ENCODE data around the gene RET. TPM values are rescaled to one million over a fixed set of nuclear protein-coding genes. Genes with fewer than 3 reads are reported as not detected.

Gene RET
- total and polyA plus RNA-seq, 2 of the 8 experiments (the other 6 are each of a cell fraction or from before 2014, with no cell fraction given) = 6.7 to 8.4 TPM

DNA sequence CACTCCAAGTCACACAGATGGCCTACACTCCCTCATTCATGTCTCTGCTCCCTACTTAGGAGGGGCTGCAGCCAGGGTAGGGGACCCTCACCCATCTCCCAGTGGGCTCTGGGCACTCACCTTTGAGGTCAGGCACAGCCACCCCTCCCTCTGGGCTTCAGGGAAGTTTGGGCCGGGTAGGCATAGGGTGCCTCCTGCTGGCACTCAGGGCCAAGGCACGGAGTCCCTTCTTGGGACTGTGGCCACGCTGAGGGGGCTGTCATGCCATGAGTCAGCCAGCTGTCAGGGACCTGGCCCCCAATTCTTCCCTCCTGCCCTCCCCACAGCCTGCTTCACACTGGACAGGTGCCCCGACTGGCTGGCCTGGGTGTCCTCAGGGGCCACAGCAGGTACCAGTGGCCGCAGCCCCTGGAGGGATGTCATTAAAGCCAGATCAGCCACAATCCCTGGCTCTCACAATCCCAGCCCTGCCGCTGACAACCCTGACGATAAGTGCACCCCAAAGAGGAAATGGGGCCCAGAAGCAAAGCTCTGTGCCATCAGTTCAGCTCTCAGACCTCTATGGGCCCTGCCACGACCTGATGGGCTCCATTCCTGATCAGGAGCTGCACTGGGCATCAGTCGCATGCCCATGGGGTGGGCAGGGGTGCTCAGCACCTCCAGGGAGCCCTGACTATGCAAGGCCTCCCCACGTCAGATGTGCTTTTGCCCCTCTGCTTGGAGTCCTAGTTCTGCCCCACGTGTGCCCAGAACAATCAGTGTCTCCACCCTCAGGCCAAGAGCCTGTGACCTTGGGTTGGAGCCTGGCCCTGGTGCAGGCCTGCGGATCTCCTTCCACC, 34.1 kb upstream of the RET start:
- H4K5ac ChIP-seq (ENCODE audit: insufficient read length, low read depth, low read length) = peak overlapping the region; percentile 7
- POLR2A ChIA-PET (ENCODE audit: partially characterized antibody) = no interaction called here
- CTCF ChIA-PET (ENCODE audit: partially characterized antibody) = interaction anchor here (0.6 to 2.2 kb wide), 16 partner anchors 10 to 218 kb away, joined by 3 to 9 read pairs (median 3); no protein-coding TSS in a partner anchor
- peak overlapping the region; percentile 9 for H4K8ac ChIP-seq (ENCODE audit: extremely low read depth, insufficient read depth, low read length)
- no peak overlapping the region for H3K56ac ChIP-seq (replicated peaks; ENCODE audit: insufficient read length, low read depth, low read length)
- H4K20me1 ChIP-seq (replicated peaks in 1 of 2; ENCODE audit: control insufficient read depth in 1 of 2, insufficient read depth in 2 of 2, low read length in 2 of 2) = no peaks in the 10 kb centered on the region
- H3K4me2 ChIP-seq (ENCODE audit: insufficient read depth in 1 of 2, low read depth in 2 of 2, low read length in 2 of 2) = no peak overlapping the region
- no peak overlapping the region for H3K14ac ChIP-seq (ENCODE audit: insufficient read length)
- WGBS, 2 experiments (ENCODE audit: extremely low coverage in 1 of 2, insufficient coverage in 1 of 2, insufficient read length in 1 of 2, insufficient replicate concordance in 2 of 2, low coverage in 1 of 2, low lambda C conversion rate in 2 of 2, missing lambda C conversion rate in 1 of 2) = 85% methylated on average over 12 of the region's 12 CpGs; no CpG with 5 or more reads in 1 of the 2 experiments
- H2AFZ ChIP-seq (ENCODE audit: low read length) = no peak overlapping the region
- H2BK120ac ChIP-seq (replicated peaks; ENCODE audit: low read depth, low read length) = no peak overlapping the region
- peak overlapping the region; percentile 41 for H4K91ac ChIP-seq (replicated peaks; ENCODE audit: insufficient read length, low read length)
- no peak overlapping the region for H3K18ac ChIP-seq (ENCODE audit: extremely low read depth, low read length)
- no peaks in the 10 kb centered on the region for H3K79me1 ChIP-seq (ENCODE audit: low read depth, low read length)
- H3K79me2 ChIP-seq (ENCODE audit: control insufficient read depth in 1 of 2, insufficient read depth in 2 of 2, low read length in 2 of 2) = no peaks in the 10 kb centered on the region
- peak overlapping the region; percentile 80; the same call in 1 of the 2 replicates for H2BK12ac ChIP-seq (ENCODE audit: low read depth, low read length)
- no peak overlapping the region for H3K23ac ChIP-seq (ENCODE audit: insufficient read length)
- TF ChIP-seq BRCA1 (IDR thresholded peaks at IDR 0.05; ENCODE audit: low read depth, low read length) = no peak
- TF ChIP-seq RAD21 (IDR thresholded peaks at IDR 0.05 in 1 of 2, conservative IDR thresholded peaks at IDR 0.05 in 1 of 2; ENCODE audit: low read depth in 2 of 2, low read length in 2 of 2) = peak; percentile 84 to 89
- TF ChIP-seq CTBP2 (IDR thresholded peaks at IDR 0.05; ENCODE audit: borderline replicate concordance, insufficient read depth, insufficient read length, low read length) = no peak
- TF ChIP-seq, protein P1, sequence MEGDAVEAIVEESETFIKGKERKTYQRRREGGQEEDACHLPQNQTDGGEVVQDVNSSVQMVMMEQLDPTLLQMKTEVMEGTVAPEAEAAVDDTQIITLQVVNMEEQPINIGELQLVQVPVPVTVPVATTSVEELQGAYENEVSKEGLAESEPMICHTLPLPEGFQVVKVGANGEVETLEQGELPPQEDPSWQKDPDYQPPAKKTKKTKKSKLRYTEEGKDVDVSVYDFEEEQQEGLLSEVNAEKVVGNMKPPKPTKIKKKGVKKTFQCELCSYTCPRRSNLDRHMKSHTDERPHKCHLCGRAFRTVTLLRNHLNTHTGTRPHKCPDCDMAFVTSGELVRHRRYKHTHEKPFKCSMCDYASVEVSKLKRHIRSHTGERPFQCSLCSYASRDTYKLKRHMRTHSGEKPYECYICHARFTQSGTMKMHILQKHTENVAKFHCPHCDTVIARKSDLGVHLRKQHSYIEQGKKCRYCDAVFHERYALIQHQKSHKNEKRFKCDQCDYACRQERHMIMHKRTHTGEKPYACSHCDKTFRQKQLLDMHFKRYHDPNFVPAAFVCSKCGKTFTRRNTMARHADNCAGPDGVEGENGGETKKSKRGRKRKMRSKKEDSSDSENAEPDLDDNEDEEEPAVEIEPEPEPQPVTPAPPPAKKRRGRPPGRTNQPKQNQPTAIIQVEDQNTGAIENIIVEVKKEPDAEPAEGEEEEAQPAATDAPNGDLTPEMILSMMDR (IDR thresholded peaks at IDR 0.05; ENCODE audit: control extremely low read depth in 1 of 3, insufficient read depth in 1 of 3, low read depth in 1 of 3, low read length in 3 of 3) = peak; percentile 70 to 83 (median 72)
- H2BK20ac ChIP-seq (ENCODE audit: low read length) = no peak overlapping the region
- no peak overlapping the region for H3K9ac ChIP-seq (replicated peaks in 1 of 4; ENCODE audit: extremely low read depth in 1 of 4, low read depth in 3 of 4, low read length in 3 of 4)
- peaks cover 0 to 23% (median 11%) of the 10 kb centered on the region in 4 experiments; a peak in 6 of 7 replicates for H3K4me1 ChIP-seq (replicated peaks in 1 of 4; ENCODE audit: control insufficient read depth in 3 of 4, insufficient read depth in 4 of 4, low read length in 3 of 4)
- no peak overlapping the region for H3K4ac ChIP-seq (replicated peaks; ENCODE audit: insufficient read length, low read depth, low read length)
- FAIRE-seq (no peak), DNase-seq (ENCODE audit: low read depth in 1 of 2, low spot score in 2 of 2) (peak in 1 of 2 experiments; percentile 56)
- H3K27ac ChIP-seq (ENCODE audit: low read depth, low read length) = no peak overlapping the region
- H3K27me3 ChIP-seq (replicated peaks in 1 of 4; ENCODE audit: control insufficient read depth in 3 of 4, extremely low read depth in 1 of 4, insufficient read depth in 3 of 4, low read length in 3 of 4) = no peaks in the 10 kb centered on the region
- H3K9me3 ChIP-seq (ENCODE audit: insufficient read depth in 2 of 2, low read depth in 1 of 2, low read length in 1 of 2) = no peaks in the 10 kb centered on the region
- peak overlapping the region; percentile 24; the same call in 1 of the 2 replicates for H2AK5ac ChIP-seq (ENCODE audit: low read depth, low read length)
- H3K36me3 ChIP-seq (ENCODE audit: control insufficient read depth in 2 of 4, insufficient read depth in 4 of 4, low read length in 3 of 4) = no peaks in the 10 kb centered on the region
- H2BK15ac ChIP-seq (ENCODE audit: low read length) = peak overlapping the region; percentile 72; the same call in 1 of the 2 replicates
- H3K4me3 ChIP-seq (ENCODE audit: extremely low read depth in 1 of 4, insufficient read depth in 2 of 4, low read depth in 3 of 4, low read length in 4 of 4) = no peak overlapping the region
- H3K23me2 ChIP-seq (ENCODE audit: low read depth, low read length) = peaks cover 1% of the 10 kb centered on the region; the same call in 1 of the 2 replicates
- no peak overlapping the region for H2BK5ac ChIP-seq (ENCODE audit: low read depth, low read length)

Data from H1 (cell line).